ENCODE data around the gene TBC1D22A. TPM values are rescaled to one million over a fixed set of nuclear protein-coding genes. Genes with fewer than 3 reads are reported as not detected.

TBC1D22A gene
- polyA plus RNA-seq, 1 donor (not counting 4 experiments of a cell fraction or from before 2014, with no cell fraction given) = 20.9 TPM

DNA sequence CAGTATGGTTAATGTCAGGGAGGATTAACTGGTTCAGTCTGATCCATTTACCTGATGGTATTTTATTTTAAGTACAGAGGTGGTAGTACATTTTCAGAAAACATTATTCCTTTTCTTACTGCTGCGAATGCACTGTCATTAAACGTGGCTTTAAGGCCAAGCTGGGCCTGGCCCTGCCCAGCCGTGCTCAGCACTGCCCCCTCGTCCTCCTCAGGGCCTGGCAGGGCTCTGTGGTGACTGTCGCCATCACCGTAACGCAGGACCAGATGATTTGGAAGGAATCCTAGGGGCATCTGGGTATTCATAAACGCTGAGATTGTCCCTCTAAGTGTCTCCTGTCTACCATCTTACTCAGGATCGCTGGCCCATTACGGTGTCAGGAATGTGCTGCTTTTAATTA, 302.0 kb downstream of the TBC1D22A start:
- H3K4me1 ChIP-seq (ENCODE audit: control insufficient read depth, extremely low read depth, insufficient read depth, low read length) = no peaks in the 10 kb centered on the region
- H3K79me2 ChIP-seq (ENCODE audit: control insufficient read depth, insufficient read depth, low read length) = peaks cover 3% of the 10 kb centered on the region
- no peak overlapping the region for H3K27ac ChIP-seq (ENCODE audit: control insufficient read depth, insufficient read depth, low read length)
- TF ChIP-seq CTCF (optimal IDR thresholded peaks at IDR 0.05 in 1 of 3, IDR thresholded peaks at IDR 0.05 in 1 of 3, conservative IDR thresholded peaks at IDR 0.05 in 1 of 3; ENCODE audit: extremely low read depth in 1 of 3, insufficient read depth in 2 of 3, low read length in 3 of 3) (no peak), EZH2 (IDR thresholded peaks at IDR 0.05; ENCODE audit: low read length) (no peak)
- peaks cover 3 to 9% of the 10 kb centered on the region in 2 experiments for H3K36me3 ChIP-seq (ENCODE audit: control insufficient read depth in 2 of 2, extremely low read depth in 1 of 2, insufficient read depth in 2 of 2, low read length in 2 of 2)
- no peak overlapping the region for H3K4me3 ChIP-seq (ENCODE audit: control insufficient read depth in 2 of 3, extremely low read depth in 1 of 3, insufficient read depth in 2 of 3, low read depth in 1 of 3, low read length in 3 of 3)
- H3K27me3 ChIP-seq (ENCODE audit: control insufficient read depth, extremely low read depth, insufficient read depth, low read length) = no peaks in the 10 kb centered on the region
- H3K9me1 ChIP-seq (ENCODE audit: control insufficient read depth, extremely low read depth, insufficient read depth, low read length) = no peaks in the 10 kb centered on the region
- no peak overlapping the region for H3K9ac ChIP-seq (ENCODE audit: control insufficient read depth, extremely low read depth, insufficient read depth, low read length)
- no peak overlapping the region for H2AFZ ChIP-seq (ENCODE audit: control insufficient read depth, low read length)
- FAIRE-seq (no peak), DNase-seq (ENCODE audit: low read depth, low spot score) (no peak)
- dilution Hi-C loops (cut with MboI; ENCODE audit: extremely low pct_ligation_motif_present, low sequenced_read_pairs) = no loop called here
- no peaks in the 10 kb centered on the region for H4K20me1 ChIP-seq (ENCODE audit: control insufficient read depth, extremely low read depth, insufficient read depth, low read length)
- H3K4me2 ChIP-seq (ENCODE audit: control insufficient read depth, extremely low read depth, insufficient read depth, low read depth, low read length) = no peak overlapping the region
- H3K9me3 ChIP-seq (ENCODE audit: control insufficient read depth, low read depth, low read length) = no peaks in the 10 kb centered on the region

- FAIRE-seq (no peak), DNase-seq (ENCODE audit: low read depth, low spot score) (no peak)
- Histone ChIP-seq H3K9me1 (ENCODE audit: control insufficient read depth, extremely low read depth, insufficient read depth, low read length) (no peaks in the 10 kb centered on the region), H3K4me1 (ENCODE audit: control insufficient read depth, extremely low read depth, insufficient read depth, low read length) (no peaks in the 10 kb centered on the region), H2AFZ (ENCODE audit: control insufficient read depth, low read length) (no peak overlapping the region), H3K79me2 (ENCODE audit: control insufficient read depth, insufficient read depth, low read length) (peaks cover 5% of the 10 kb centered on the region), H3K27ac (ENCODE audit: control insufficient read depth, insufficient read depth, low read length) (no peak overlapping the region), H3K9ac (ENCODE audit: control insufficient read depth, extremely low read depth, insufficient read depth, low read length) (no peak overlapping the region), H4K20me1 (ENCODE audit: control insufficient read depth, extremely low read depth, insufficient read depth, low read length) (no peaks in the 10 kb centered on the region), H3K9me3 (ENCODE audit: control insufficient read depth, low read depth, low read length) (no peaks in the 10 kb centered on the region), H3K4me2 (ENCODE audit: control insufficient read depth, extremely low read depth, insufficient read depth, low read depth, low read length) (no peak overlapping the region), H3K27me3 (ENCODE audit: control insufficient read depth, extremely low read depth, insufficient read depth, low read length) (no peaks in the 10 kb centered on the region), H3K4me3 (ENCODE audit: control insufficient read depth in 2 of 3, extremely low read depth in 1 of 3, insufficient read depth in 2 of 3, low read depth in 1 of 3, low read length in 3 of 3) (no peak overlapping the region), H3K36me3 (ENCODE audit: control insufficient read depth in 2 of 2, extremely low read depth in 1 of 2, insufficient read depth in 2 of 2, low read length in 2 of 2) (peaks cover 3 to 9% of the 10 kb centered on the region in 2 experiments)
- dilution Hi-C loops (cut with MboI; ENCODE audit: extremely low pct_ligation_motif_present, low sequenced_read_pairs) = no loop called here
- TF ChIP-seq EZH2 (IDR thresholded peaks at IDR 0.05; ENCODE audit: low read length) = no peak
Measured at GRCh38 chr22:47065756-47066615, 303.5 kb downstream of the TBC1D22A start.

Data from keratinocyte (primary cell).